Epithelial cell of prostate (primary cell): ENCODE data around the gene ST8SIA4.

Experiments
- DNase-seq: peaks from one replicate; pipeline ENCODE4 v3.0.0-alpha.2; 2011; ENCODE audit warnings: low read depth, low spot score
- H3K27ac ChIP-seq: fragments of 450-650 bp; 2 replicates; pipeline ENCODE4 v1.5.1; 2017; ENCODE audit warnings: mild to moderate bottlenecking

ST8SIA4 gene

DNA sequence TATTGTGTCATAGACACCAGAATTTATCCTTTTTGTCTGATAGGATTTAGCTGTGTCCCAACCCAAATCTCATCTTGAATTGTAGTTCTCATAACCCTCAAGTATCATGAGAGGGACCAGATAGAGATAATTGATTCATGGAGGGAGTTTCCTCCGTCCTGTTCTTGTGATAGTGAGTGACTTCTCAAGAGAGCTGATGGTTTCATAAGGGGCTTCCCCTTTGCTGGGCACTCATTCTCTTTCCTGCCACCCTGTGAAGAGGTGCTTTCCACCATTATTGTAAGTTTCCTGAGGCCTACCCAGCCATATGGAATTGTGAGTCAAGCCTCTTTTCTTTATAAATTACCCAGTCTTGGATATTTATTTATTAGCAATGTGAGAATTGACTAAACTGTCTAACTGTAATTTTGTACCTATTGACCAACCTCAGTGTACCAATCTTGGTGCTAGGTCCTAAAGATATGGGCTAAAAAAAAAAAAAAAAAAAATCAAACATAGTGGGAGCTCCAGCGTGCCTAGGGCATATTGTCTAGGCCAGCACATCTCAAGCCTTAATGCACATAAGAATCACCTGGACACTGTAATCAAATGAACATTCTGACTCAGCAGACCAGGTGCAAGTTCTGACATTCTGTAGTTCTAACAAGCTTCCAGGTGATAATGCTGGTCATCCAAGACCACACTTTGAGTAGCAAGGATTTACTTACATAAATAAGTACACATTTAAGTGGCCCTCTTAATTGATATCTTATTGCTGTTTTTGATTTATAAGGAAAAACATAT lies 30.5 kb downstream of the ST8SIA4 start:
- no peak overlapping the region for H3K27ac ChIP-seq

GRCh38 chr5:100867039-100867562 lies 36.0 kb downstream of the ST8SIA4 start:
- H3K27ac ChIP-seq: no peak overlapping the region
- no peak for DNase-seq

More for the DNA sequence above, 30.5 kb downstream of the ST8SIA4 start:
- DNase-seq: no peak

GRCh38 chr5:100864931-100865330 lies 38.2 kb downstream of the ST8SIA4 start:
- H3K27ac ChIP-seq: no peak overlapping the region
- no peak for DNase-seq

- no peak for DNase-seq
- H3K27ac ChIP-seq: no peak overlapping the region
These were observed 39.3 kb downstream of the ST8SIA4 start for GRCh38 chr5:100863739-100864138.

GRCh38 chr5:100861148-100861547 lies 41.9 kb downstream of the ST8SIA4 start:
- H3K27ac ChIP-seq: no peak overlapping the region
- DNase-seq: no peak

- H3K27ac ChIP-seq: no peak overlapping the region
- DNase-seq: no peak
These were observed 42.7 kb downstream of the ST8SIA4 start for GRCh38 chr5:100860407-100860806.

DNA sequence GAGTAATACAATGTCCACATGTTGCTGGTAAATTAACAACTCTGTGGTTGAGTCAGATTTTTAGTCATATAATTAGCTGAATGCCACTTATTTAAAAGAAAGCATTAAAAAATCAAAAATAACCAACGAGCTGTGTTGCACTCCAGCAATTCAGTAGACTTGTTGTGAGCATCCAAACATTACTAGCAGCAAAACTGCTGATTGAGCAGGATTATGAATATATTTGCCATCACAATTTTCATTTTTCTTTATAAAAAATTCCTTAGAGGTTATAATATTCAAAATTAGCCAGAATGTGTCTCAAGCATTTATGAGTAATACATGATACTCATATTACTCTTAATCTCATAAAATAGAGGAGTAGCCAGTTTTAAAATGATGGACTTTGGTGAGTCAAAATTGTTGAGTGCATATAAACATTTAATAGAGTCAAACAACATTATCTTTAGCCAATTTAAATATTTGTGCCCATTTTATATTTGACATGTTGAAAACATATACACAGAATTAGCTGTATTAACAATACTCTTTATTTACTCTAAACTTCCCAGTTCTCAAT lies 44.0 kb downstream of the ST8SIA4 start:
- DNase-seq: no peak
- no peak overlapping the region for H3K27ac ChIP-seq

- no peak for DNase-seq
- H3K27ac ChIP-seq: no peak overlapping the region
These were observed 46.6 kb downstream of the ST8SIA4 start for GRCh38 chr5:100856462-100856861.

- no peak overlapping the region for H3K27ac ChIP-seq
- DNase-seq: no peak
These were observed 47.1 kb downstream of the ST8SIA4 start for GRCh38 chr5:100855937-100856430.

DNA sequence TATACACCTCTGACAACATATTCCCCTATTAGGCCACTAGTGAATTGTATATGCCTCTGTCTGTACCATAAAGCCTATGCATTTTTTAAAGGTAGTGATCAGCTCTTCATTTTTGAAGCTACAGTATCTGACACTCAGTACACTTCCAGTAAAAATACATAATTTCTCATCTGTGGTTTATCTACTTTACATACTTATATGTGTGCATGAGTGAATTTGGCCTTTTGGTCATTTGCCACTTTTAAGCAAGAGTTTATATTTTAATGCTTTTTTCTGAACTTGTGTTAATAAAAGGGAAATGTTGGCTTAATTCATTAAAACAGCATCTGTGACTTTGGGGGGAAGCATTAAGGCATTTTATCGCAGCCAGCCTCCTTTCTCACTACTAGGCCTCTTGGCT lies 47.8 kb downstream of the ST8SIA4 start:
- H3K27ac ChIP-seq: no peak overlapping the region
- no peak for DNase-seq

DNA sequence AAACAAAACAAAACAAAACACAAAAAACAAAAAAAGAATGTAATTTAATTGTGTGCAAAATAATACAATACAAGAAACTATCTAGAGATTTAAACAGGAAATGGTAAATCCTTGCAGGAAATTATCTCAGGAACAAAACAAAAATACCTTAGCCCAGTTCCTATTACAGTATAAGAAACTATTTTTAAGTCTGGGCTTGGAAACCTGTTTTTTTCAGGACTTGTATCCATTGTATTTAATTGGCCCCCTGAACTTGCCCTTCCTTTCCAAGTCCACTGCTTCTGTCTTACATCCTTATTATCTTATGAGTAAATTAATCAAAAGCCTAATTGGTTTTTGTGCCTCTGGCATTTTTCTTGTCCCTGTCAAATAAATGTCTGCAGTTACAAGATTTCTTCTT lies 48.5 kb downstream of the ST8SIA4 start:
- H3K27ac ChIP-seq: no peak overlapping the region
- no peak for DNase-seq

- H3K27ac ChIP-seq: no peak overlapping the region
- DNase-seq: no peak
These were observed 49.5 kb downstream of the ST8SIA4 start for GRCh38 chr5:100853582-100853981.

- no peak overlapping the region for H3K27ac ChIP-seq
- DNase-seq: no peak
These were observed 50.1 kb downstream of the ST8SIA4 start for GRCh38 chr5:100852988-100853449.

GRCh38 chr5:100852051-100852450 lies 51.0 kb downstream of the ST8SIA4 start:
- DNase-seq: no peak
- H3K27ac ChIP-seq: no peak overlapping the region

GRCh38 chr5:100846772-100847171 lies 56.3 kb downstream of the ST8SIA4 start:
- DNase-seq: no peak
- no peak overlapping the region for H3K27ac ChIP-seq

DNA sequence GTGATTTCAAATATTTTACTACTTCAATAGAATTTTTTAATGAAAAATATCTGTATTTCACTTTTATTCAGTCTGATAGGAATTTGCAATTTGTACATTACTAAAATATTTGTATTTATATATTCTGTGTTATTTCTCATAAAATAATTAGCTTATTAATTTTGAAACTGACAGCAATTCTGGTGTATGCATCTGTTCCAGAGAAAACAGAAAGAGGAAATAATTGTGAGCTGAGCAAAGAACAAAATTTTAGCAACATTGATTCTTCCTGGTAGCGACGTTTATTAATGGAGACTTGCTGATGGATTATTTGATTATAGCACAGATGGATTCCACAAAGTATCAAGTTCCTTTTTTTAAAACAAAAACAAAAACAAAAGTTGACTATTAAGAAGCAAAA lies 61.0 kb downstream of the ST8SIA4 start:
- no peak overlapping the region for H3K27ac ChIP-seq
- DNase-seq: no peak

DNA sequence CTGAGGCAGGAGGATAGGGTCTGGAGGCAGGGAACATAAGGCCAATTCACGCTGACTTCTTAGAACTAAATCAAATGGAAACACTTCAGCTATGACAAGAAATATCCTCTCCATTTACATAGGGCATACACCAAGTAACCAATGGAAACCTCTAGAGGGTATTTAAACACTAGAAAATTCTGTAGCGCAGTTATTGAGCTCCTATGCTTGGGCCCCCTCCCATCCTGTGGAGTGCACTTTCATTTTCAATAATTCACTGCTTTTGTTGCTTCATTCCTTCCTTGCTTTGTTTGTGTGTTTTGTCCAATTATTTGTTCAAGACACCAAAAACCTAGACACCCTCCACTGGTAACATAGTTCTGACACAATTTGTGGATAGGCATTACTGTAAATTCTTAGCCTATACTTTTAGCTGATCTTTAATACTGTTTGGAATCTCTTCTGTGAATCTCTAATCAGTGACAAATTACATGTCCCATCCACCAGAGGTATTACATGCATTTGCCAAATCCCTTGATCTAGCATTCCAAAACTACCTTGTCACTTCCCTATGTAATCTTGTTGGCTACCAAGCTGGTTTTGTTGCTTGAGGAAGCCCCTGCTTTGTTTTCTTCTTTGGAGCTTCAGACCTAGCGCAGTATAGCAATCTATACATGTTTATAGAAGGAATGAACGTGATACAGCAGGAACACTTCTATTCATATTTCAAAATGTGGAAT lies 61.6 kb downstream of the ST8SIA4 start:
- H3K27ac ChIP-seq: peak overlapping the region; percentile 41
- no peak for DNase-seq

GRCh38 chr5:100840789-100841188 lies 62.3 kb downstream of the ST8SIA4 start:
- peak overlapping the region; percentile 41 for H3K27ac ChIP-seq
- no peak for DNase-seq

GRCh38 chr5:100840370-100840769 lies 62.7 kb downstream of the ST8SIA4 start:
- H3K27ac ChIP-seq: peak overlapping the region; percentile 41
- DNase-seq: no peak

DNA sequence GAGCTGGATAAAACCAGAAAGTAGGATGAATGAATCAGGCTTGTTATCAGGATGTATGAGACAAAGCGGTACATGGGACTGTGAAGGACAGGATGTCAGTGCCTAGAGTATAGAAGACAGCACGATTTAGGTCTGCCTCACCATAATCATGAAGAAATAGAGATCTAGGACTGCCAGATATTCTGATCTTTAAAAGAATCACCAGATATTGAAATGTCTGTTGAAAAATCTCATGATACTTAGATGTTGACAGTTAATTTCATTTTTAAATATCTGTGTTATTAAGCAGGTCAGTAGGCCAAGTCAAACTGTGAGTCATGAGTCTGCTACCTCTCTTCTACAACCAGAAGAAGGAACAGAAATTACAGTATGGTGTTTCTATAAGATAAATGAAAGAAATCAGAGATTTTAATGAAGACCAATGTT lies 65.0 kb downstream of the ST8SIA4 start:
- DNase-seq: no peak
- H3K27ac ChIP-seq: no peak overlapping the region

DNA sequence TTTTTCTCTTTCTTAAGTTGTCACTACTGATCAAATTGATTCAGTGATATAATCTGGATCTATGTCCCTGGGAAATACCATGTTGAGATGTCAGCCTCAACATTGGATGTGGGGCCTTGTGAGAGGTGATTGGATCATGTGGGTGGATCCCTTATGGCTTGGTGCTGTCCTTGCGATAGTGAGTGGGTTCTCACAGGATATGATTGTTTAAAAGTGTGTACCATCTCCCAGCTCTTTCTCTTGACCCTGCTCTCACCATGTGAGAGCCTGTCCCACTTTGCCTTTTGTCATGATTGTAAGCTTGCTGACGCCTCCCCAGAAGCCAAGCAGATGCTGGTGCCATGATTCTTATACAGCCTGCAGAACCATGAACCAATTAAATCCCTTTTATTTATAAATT lies 68.6 kb downstream of the ST8SIA4 start:
- DNase-seq: no peak
- H3K27ac ChIP-seq: no peak overlapping the region
